ENCODE data around the gene HS6ST2. TPM values are rescaled to one million over a fixed set of nuclear protein-coding genes. Genes with fewer than 3 reads are reported as not detected.

Gene HS6ST2
- total RNA-seq, 1 experiment from 2014 or later = 0.26 TPM

- no peaks in the 10 kb centered on the region for H3K4me1 ChIP-seq (ENCODE audit: control insufficient read depth, insufficient read depth, low read length)
- CTCF ChIA-PET = no interaction called here
- H3K4me3 ChIP-seq (ENCODE audit: low read depth in 2 of 2, low read length in 2 of 2) = no peak overlapping the region
- no peaks in the 10 kb centered on the region for H3K36me3 ChIP-seq (ENCODE audit: control insufficient read depth, insufficient read depth, low read length)
- POLR2A ChIA-PET = interaction anchor here (0.6 kb wide), 1 partner anchor 1003 kb away, joined by 3 read pairs; no protein-coding TSS in a partner anchor
- intact Hi-C loops (cut with micrococcal nuclease; ENCODE audit: unreplicated experiment) (no loop called here), in situ Hi-C loops (cut with HindIII; ENCODE audit: low pct_unique_long_range_greater_than_20kb, low sequenced_read_pairs) (no loop called here)
- ATAC-seq = no peak
- no TSS peak for BruUV-seq (replicated peaks)
- no peak overlapping the region for H3K27ac ChIP-seq (ENCODE audit: low read length)
- H3K27me3 ChIP-seq (ENCODE audit: control insufficient read depth, insufficient read depth, low read length) = no peaks in the 10 kb centered on the region
- H3K9me3 ChIP-seq (ENCODE audit: control insufficient read depth, insufficient read depth, low read depth, low read length) = no peaks in the 10 kb centered on the region
- no peak for DNase-seq (ENCODE audit: low read depth, low spot score)
- TF ChIP-seq TCF7L2 (IDR thresholded peaks at IDR 0.05; ENCODE audit: low read depth, low read length) (no peak), CTCF (IDR thresholded peaks at IDR 0.05) (no peak), REST (IDR thresholded peaks at IDR 0.05; ENCODE audit: insufficient read depth in 1 of 2, low read depth in 2 of 2, low read length in 1 of 2) (no peak), POLR2AphosphoS5 (IDR thresholded peaks at IDR 0.05; ENCODE audit: low read depth, low read length) (no peak), SIN3A (IDR thresholded peaks at IDR 0.05; ENCODE audit: borderline replicate concordance, insufficient read depth, low read depth, low read length) (no peak)
Observed at GRCh38 chrX:132875650-132876522, 82.5 kb downstream of the HS6ST2 start.

- Histone ChIP-seq H3K9me3 (ENCODE audit: control insufficient read depth, insufficient read depth, low read depth, low read length) (no peaks in the 10 kb centered on the region), H3K27me3 (ENCODE audit: control insufficient read depth, insufficient read depth, low read length) (no peaks in the 10 kb centered on the region), H3K4me3 (ENCODE audit: low read depth in 2 of 2, low read length in 2 of 2) (no peak overlapping the region), H3K36me3 (ENCODE audit: control insufficient read depth, insufficient read depth, low read length) (no peaks in the 10 kb centered on the region), H3K4me1 (ENCODE audit: control insufficient read depth, insufficient read depth, low read length) (no peaks in the 10 kb centered on the region), H3K27ac (ENCODE audit: low read length) (no peak overlapping the region)
- TF ChIP-seq POLR2AphosphoS5 (IDR thresholded peaks at IDR 0.05; ENCODE audit: low read depth, low read length) (no peak), REST (IDR thresholded peaks at IDR 0.05; ENCODE audit: insufficient read depth in 1 of 2, low read depth in 2 of 2, low read length in 1 of 2) (no peak), SIN3A (IDR thresholded peaks at IDR 0.05; ENCODE audit: borderline replicate concordance, insufficient read depth, low read depth, low read length) (no peak), TCF7L2 (IDR thresholded peaks at IDR 0.05; ENCODE audit: low read depth, low read length) (no peak), CTCF (IDR thresholded peaks at IDR 0.05) (no peak)
- in situ Hi-C loops (cut with HindIII; ENCODE audit: low pct_unique_long_range_greater_than_20kb, low sequenced_read_pairs) (no loop called here), intact Hi-C loops (cut with micrococcal nuclease; ENCODE audit: unreplicated experiment) (no loop called here)
- ATAC-seq (no peak), DNase-seq (ENCODE audit: low read depth, low spot score) (no peak)
- ChIA-PET CTCF (no interaction called here), POLR2A (no interaction called here)
- BruUV-seq (replicated peaks) = no TSS peak
Observed at GRCh38 chrX:132862562-132862961, 95.9 kb downstream of the HS6ST2 start.
